AG04450 (cell line): ENCODE results near the gene COL11A2. TPM values are rescaled to one million over a fixed set of nuclear protein-coding genes. Genes with fewer than 3 reads are reported as not detected.

Experiments
- CTCF ChIA-PET: fragments of 300-600, 350-600 bp; formaldehyde crosslinking; extraction: SDS; loops from one replicate; lab custom pipeline; 2022; ENCODE audit warnings: antibody characterized with exemption, inconsistent platforms; lab: Charles Lee
- POLR2A ChIA-PET: fragments of 350-600 bp; formaldehyde crosslinking; extraction: SDS; loops from one replicate; lab custom pipeline; 2021; ENCODE audit warnings: antibody characterized with exemption, inconsistent platforms; lab: Yijun Ruan, JAX
- DNase-seq: peaks from one replicate; pipeline ENCODE4 v3.0.0-alpha.2; 2011; ENCODE audit warnings: low read depth, low spot score
- H3K27ac ChIP-seq: one replicate; pipeline ENCODE4 v1.5.1; 2012; ENCODE audit warnings: low read depth, low read length, control low read depth
- H3K27me3 ChIP-seq: one replicate; pipeline ENCODE4 v1.6.0; 2012; ENCODE audit warnings: low read length; ENCODE audit not compliant: control insufficient read depth, insufficient read depth
- H3K4me3 ChIP-seq: 2 replicates; pipeline ENCODE4 v1.5.1; 2011; ENCODE audit warnings: mild to moderate bottlenecking, low read depth, low read length, control low read depth
- H3K9me3 ChIP-seq: 2 replicates; pipeline ENCODE4 v1.5.1; 2012; ENCODE audit warnings: low read length; ENCODE audit not compliant: control insufficient read depth, insufficient read depth
- polyA plus RNA-seq: library from polyadenylated mRNA; depleted of rRNA; stranded (reverse); fragments of >200 nt; gene quantifications from 2 replicates; pipeline ENCODE4 v1.2.3, GENCODE V29; 2011; rRNA removed
- small RNA-seq: library from RNA; depleted of rRNA; stranded (forward); fragments of <200 nt; gene quantifications from one replicate; pipeline ENCODE3, GENCODE V24; 2012; ENCODE audit warnings: low read depth; ENCODE audit not compliant: insufficient read length
- TF ChIP-seq, protein P1 (sequence below): IDR thresholded peaks from 2 replicates; pipeline ENCODE4 v1.5.1; 2011; ENCODE audit warnings: low read depth, low read length, control low read depth, inconsistent platforms

COL11A2 gene
- polyA plus RNA-seq, 1 experiment: 0.26 TPM

DNA sequence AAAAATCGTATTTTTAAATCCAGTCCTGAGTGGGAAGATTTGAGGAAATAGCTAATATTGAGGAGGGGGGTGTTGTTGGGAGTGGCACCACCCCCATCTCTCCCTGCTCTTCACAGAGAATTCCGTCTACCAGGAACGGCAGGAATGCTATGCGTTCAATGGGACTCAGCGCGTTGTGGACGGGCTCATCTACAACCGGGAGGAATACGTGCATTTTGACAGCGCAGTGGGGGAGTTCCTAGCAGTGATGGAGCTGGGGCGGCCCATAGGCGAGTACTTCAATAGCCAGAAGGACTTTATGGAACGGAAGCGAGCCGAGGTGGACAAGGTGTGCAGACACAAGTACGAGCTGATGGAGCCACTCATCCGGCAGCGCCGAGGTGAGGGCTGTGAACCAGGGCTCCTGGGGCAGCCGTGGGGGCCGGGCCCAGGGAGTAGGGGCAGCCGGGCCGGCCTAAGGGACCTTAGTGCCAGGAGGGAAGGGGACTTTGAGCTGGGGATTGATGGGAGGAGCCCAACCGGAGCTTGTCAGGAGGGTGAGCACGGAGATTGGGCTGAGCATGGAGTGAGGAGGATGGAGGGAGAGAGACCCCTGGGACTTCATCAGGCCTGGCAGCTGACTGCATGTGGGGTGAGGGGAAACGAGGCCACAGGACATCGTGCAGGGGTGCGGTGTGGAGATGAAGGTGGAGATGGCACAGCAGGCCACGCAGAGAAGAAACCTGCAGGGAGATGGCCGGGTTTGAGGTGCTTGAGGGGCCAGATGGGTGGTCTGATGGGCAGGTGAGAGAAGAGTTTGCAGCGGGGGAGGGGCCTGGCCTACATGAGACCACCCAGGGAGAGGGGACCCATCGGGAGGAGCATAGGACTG lies 75.2 kb downstream of the COL11A2 start:
- Histone ChIP-seq H3K27ac (no peak overlapping the region), H3K4me3 (no peak overlapping the region), H3K9me3 (no peaks in the 10 kb centered on the region), H3K27me3 (peaks cover 39% of the 10 kb centered on the region)
- TF ChIP-seq, protein P1, sequence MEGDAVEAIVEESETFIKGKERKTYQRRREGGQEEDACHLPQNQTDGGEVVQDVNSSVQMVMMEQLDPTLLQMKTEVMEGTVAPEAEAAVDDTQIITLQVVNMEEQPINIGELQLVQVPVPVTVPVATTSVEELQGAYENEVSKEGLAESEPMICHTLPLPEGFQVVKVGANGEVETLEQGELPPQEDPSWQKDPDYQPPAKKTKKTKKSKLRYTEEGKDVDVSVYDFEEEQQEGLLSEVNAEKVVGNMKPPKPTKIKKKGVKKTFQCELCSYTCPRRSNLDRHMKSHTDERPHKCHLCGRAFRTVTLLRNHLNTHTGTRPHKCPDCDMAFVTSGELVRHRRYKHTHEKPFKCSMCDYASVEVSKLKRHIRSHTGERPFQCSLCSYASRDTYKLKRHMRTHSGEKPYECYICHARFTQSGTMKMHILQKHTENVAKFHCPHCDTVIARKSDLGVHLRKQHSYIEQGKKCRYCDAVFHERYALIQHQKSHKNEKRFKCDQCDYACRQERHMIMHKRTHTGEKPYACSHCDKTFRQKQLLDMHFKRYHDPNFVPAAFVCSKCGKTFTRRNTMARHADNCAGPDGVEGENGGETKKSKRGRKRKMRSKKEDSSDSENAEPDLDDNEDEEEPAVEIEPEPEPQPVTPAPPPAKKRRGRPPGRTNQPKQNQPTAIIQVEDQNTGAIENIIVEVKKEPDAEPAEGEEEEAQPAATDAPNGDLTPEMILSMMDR: no peak
- DNase-seq: no peak
- CTCF ChIA-PET: interaction anchor here (0.5 to 6.4 kb wide), 5 partner anchors 21 to 131 kb away, joined by 3 to 54 read pairs (median 7); no protein-coding TSS in a partner anchor
- POLR2A ChIA-PET: interaction anchor here (0.6 kb wide), 1 partner anchor 130 kb away, joined by 3 read pairs; no protein-coding TSS in a partner anchor

DNA sequence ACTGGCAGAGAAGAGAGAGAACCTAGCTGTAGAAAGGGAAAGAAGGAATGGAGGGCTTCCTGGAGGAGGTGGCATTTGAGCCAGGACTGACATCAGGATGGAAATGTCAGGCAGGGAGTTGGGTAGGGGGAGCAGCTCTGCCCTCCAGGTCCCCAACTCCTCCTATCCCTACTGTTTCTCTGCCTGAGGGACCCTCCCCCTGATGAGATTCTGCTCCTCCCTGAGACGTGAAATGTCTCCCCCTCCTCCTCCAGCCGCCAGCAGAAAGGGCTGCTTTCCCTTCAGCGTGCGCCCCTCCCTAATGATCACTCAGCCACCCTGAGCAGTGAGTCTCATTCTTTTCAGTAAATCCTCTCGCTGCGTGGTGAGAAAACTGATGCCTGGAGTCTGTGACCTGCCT lies 75.8 kb downstream of the COL11A2 start:
- Histone ChIP-seq H3K9me3 (no peaks in the 10 kb centered on the region), H3K27ac (no peak overlapping the region), H3K4me3 (no peak overlapping the region), H3K27me3 (peaks cover 39% of the 10 kb centered on the region)
- ChIA-PET CTCF (interaction anchor here (0.7 to 6.4 kb wide), 4 partner anchors 33 to 132 kb away, joined by 3 to 54 read pairs (median 20); no protein-coding TSS in a partner anchor), POLR2A (interaction anchor here (0.6 kb wide), 1 partner anchor 130 kb away, joined by 3 read pairs; no protein-coding TSS in a partner anchor)
- TF ChIP-seq, protein P1: no peak
- no peak for DNase-seq

- peaks cover 37% of the 10 kb centered on the region for H3K27me3 ChIP-seq
- ChIA-PET CTCF (interaction anchor here (0.9 to 1.1 kb wide), 2 partner anchors 34 to 134 kb away, joined by 5 to 13 read pairs; no protein-coding TSS in a partner anchor), POLR2A (no interaction called here)
- H3K27ac ChIP-seq: no peak overlapping the region
- no peak for DNase-seq
- no peaks in the 10 kb centered on the region for H3K9me3 ChIP-seq
- H3K4me3 ChIP-seq: no peak overlapping the region
- TF ChIP-seq, protein P1: no peak
Measured at GRCh38 chr6:33114406-33114805, 77.9 kb downstream of the COL11A2 start.

GRCh38 chr6:33113755-33114154 lies 78.5 kb downstream of the COL11A2 start:
- H3K27me3 ChIP-seq: peaks cover 37% of the 10 kb centered on the region
- POLR2A ChIA-PET: no interaction called here

More at GRCh38 chr6:33113755-33114154, 78.5 kb downstream of the COL11A2 start:
- H3K27ac ChIP-seq: no peak overlapping the region
- DNase-seq: no peak
- CTCF ChIA-PET: interaction anchor here (1.1 kb wide), 1 partner anchor 35 kb away, joined by 5 read pairs; no protein-coding TSS in a partner anchor
- H3K4me3 ChIP-seq: no peak overlapping the region
- H3K9me3 ChIP-seq: no peaks in the 10 kb centered on the region
- TF ChIP-seq, protein P1: no peak

Small RNA genes within 50 kb of the gene (small RNA-seq; reads per million reads assigned to genes)
- gene MIR219A1 (5.1 reads per million, percentile 51 among the genes with 10 or more reads in this experiment), gene RNY4P10 (not detected)

Other genes starting within 250 kb of the COL11A2 start
- gene HLA-DMA, start 239.4 kb downstream of the COL11A2 start, polyA plus RNA-seq: 7.1 and 8.2 TPM in 2 replicates
- 110 and 138 TPM in 2 replicates for gene BRD2, start 223.9 kb downstream of the COL11A2 start, polyA plus RNA-seq
- gene HLA-DOA, start 182.9 kb downstream of the COL11A2 start, polyA plus RNA-seq: 0.02 TPM in 1 of 2 replicates, not detected in the other
- gene HLA-DPA1, start 118.8 kb downstream of the COL11A2 start, polyA plus RNA-seq: 0.10 and 0.15 TPM in 2 replicates
- gene HLA-DPB1, start 116.5 kb downstream of the COL11A2 start, polyA plus RNA-seq: 0.94 and 1.6 TPM in 2 replicates
- 38.5 and 44.1 TPM in 2 replicates for gene RXRB, start 8.2 kb upstream of the COL11A2 start, polyA plus RNA-seq
- 129 and 150 TPM in 2 replicates for gene SLC39A7, start 8.4 kb upstream of the COL11A2 start, polyA plus RNA-seq
- 4.9 and 5.7 TPM in 2 replicates for gene HSD17B8, start 12.2 kb upstream of the COL11A2 start, polyA plus RNA-seq
- gene RING1, start 16.0 kb upstream of the COL11A2 start, polyA plus RNA-seq: 23.8 and 26.8 TPM in 2 replicates
- gene VPS52, start 79.4 kb upstream of the COL11A2 start, polyA plus RNA-seq: 58.0 and 60.4 TPM in 2 replicates
- gene RPS18, start 79.6 kb upstream of the COL11A2 start, polyA plus RNA-seq: 5,380 and 5,823 TPM in 2 replicates
- 1.1 and 1.4 TPM in 2 replicates for gene B3GALT4, start 84.7 kb upstream of the COL11A2 start, polyA plus RNA-seq
- 43.3 and 44.7 TPM in 2 replicates for gene WDR46, start 96.8 kb upstream of the COL11A2 start, polyA plus RNA-seq
- 59.6 and 64.6 TPM in 2 replicates for gene PFDN6, start 97.1 kb upstream of the COL11A2 start, polyA plus RNA-seq
- 21.9 and 25.0 TPM in 2 replicates for gene RGL2, start 106.5 kb upstream of the COL11A2 start, polyA plus RNA-seq
- gene TAPBP, start 121.6 kb upstream of the COL11A2 start, polyA plus RNA-seq: 29.3 and 37.9 TPM in 2 replicates
- 8.4 and 11.8 TPM in 2 replicates for gene ZBTB22, start 125.3 kb upstream of the COL11A2 start, polyA plus RNA-seq
- 69.7 and 75.6 TPM in 2 replicates for gene DAXX, start 130.5 kb upstream of the COL11A2 start, polyA plus RNA-seq
- gene KIFC1, start 199.4 kb upstream of the COL11A2 start, polyA plus RNA-seq: 10.2 TPM in 2 replicates
- 26.6 and 29.7 TPM in 2 replicates for gene PHF1, start 218.5 kb upstream of the COL11A2 start, polyA plus RNA-seq
- gene CUTA, start 225.6 kb upstream of the COL11A2 start, polyA plus RNA-seq: 298 and 340 TPM in 2 replicates
- 5.3 and 6.5 TPM in 2 replicates for gene SYNGAP1, start 227.6 kb upstream of the COL11A2 start, polyA plus RNA-seq